Fibroblast of the aortic adventitia (primary cell): Measurements from ENCODE around the gene ABLIM1. TPM values are rescaled to one million over a fixed set of nuclear protein-coding genes. Genes with fewer than 3 reads are reported as not detected.

ENCODE experiments used
- DNase-seq: peaks from one replicate; pipeline ENCODE4 v3.0.0-alpha.2; 2010; ENCODE audit warnings: low read depth
- H3K4me3 ChIP-seq: 2 replicates; pipeline ENCODE4 v1.5.1; 2011; ENCODE audit warnings: low read depth, mild to moderate bottlenecking, control low read depth, low read length, moderate library complexity
- total RNA-seq: library from RNA; depleted of rRNA; stranded (reverse); fragments of >200 nt; gene quantifications from 2 replicates; pipeline ENCODE4 v1.2.3, GENCODE V29; 2012; ENCODE audit warnings: low replicate concordance
- TF ChIP-seq, protein P1 (sequence below): IDR thresholded peaks from 2 replicates; pipeline ENCODE4 v1.5.1; 2011; ENCODE audit warnings: mild to moderate bottlenecking, low read length, control low read depth, inconsistent platforms; ENCODE audit not compliant: insufficient read depth

The ABLIM1 gene
- total RNA-seq, 1 donor: 36.1 TPM

DNA sequence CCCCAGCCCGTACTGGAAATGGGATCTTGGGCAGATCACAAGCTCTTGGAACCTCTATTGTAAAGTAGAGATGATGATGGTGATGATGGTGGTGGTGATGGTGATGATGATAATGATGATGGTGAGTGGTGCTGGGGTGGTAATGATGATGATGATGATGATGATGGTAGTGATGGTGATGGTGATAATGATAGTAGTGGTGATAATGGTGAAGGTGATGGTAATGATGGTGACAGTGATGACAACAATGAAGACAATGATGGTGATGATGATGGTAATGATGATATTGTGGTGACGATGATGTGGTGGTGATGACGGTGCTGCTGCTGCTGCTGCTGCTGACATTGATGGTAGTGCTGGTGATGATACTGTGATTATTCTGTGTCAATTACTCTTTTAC lies 162.8 kb downstream of the ABLIM1 start:
- TF ChIP-seq, protein P1, sequence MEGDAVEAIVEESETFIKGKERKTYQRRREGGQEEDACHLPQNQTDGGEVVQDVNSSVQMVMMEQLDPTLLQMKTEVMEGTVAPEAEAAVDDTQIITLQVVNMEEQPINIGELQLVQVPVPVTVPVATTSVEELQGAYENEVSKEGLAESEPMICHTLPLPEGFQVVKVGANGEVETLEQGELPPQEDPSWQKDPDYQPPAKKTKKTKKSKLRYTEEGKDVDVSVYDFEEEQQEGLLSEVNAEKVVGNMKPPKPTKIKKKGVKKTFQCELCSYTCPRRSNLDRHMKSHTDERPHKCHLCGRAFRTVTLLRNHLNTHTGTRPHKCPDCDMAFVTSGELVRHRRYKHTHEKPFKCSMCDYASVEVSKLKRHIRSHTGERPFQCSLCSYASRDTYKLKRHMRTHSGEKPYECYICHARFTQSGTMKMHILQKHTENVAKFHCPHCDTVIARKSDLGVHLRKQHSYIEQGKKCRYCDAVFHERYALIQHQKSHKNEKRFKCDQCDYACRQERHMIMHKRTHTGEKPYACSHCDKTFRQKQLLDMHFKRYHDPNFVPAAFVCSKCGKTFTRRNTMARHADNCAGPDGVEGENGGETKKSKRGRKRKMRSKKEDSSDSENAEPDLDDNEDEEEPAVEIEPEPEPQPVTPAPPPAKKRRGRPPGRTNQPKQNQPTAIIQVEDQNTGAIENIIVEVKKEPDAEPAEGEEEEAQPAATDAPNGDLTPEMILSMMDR: no peak

DNA sequence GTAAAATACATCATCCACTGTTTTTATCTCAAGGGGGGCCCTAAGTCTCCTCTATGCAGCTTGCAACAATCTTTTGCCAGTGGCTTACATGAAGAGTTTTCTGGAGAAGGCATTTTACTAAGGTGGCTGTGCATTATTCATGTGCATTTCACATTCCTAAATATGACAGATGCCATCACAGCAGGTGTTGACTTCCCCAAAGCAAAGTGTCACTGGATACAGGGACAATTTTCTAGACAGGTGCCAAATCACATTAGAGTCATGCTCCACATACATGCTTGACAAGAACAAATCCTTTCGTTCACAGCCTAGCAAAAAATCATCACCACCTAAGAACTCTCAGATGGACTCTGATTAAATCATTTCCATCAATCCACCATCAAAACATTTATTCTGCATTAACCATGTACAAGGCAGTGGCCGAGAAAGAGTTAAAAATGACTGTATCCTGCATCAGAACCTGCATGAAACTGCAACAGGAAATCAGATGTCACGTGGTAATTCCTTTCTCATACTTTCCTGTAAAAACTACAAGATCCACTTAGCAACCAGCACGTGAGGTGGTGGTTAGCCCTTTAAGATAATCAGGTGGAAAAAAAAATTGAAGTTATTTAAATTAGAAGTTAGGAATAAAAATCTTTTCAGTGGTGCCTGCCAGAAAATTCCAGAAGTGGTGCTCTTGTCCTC lies 165.6 kb downstream of the ABLIM1 start:
- DNase-seq: no peak
- TF ChIP-seq, protein P1: no peak
- H3K4me3 ChIP-seq: no peak overlapping the region

More for the DNA sequence above, 162.8 kb downstream of the ABLIM1 start:
- H3K4me3 ChIP-seq: no peak overlapping the region
- no peak for DNase-seq

DNA sequence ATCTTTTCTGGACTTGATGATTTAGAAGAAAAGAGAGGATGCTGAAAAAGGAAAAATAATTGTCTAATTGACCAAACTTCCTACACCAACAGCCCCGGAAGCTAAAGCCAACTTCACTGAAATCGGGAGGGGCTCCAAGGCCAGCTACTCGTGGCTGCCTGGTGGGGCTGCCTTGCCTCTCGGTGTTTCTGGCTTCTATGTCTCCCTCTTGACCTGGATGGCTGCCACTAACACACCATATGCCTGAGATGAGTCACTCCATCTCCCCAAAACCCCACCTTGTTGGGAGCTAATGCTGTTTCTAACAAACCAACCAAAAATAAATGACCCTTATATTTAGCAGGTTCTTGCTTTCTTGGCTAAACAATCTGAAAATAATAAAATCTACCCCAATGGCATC lies 166.1 kb downstream of the ABLIM1 start:
- DNase-seq: peak; percentile 32
- TF ChIP-seq, protein P1: no peak
- no peak overlapping the region for H3K4me3 ChIP-seq

DNA sequence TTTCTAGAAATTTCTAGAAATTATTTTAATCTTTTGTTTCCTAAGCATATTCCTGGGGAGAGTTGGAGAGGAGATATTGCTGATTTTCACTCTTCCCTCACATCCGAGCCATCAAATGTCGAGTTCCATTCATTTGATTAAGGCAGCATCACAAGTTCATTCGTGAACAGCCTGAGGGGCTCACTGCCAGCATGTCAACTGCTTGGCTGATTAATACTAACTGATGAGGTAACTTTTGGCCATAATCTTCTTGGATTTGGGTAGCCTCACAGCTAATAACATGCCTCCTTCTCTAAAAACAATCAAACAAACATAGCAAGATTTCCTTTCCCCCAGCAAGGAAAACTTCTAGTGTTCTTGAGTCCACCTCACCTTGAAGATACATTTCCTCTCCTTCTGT lies 166.7 kb downstream of the ABLIM1 start:
- H3K4me3 ChIP-seq: no peak overlapping the region
- peak; percentile 42 for DNase-seq
- TF ChIP-seq, protein P1: no peak

DNA sequence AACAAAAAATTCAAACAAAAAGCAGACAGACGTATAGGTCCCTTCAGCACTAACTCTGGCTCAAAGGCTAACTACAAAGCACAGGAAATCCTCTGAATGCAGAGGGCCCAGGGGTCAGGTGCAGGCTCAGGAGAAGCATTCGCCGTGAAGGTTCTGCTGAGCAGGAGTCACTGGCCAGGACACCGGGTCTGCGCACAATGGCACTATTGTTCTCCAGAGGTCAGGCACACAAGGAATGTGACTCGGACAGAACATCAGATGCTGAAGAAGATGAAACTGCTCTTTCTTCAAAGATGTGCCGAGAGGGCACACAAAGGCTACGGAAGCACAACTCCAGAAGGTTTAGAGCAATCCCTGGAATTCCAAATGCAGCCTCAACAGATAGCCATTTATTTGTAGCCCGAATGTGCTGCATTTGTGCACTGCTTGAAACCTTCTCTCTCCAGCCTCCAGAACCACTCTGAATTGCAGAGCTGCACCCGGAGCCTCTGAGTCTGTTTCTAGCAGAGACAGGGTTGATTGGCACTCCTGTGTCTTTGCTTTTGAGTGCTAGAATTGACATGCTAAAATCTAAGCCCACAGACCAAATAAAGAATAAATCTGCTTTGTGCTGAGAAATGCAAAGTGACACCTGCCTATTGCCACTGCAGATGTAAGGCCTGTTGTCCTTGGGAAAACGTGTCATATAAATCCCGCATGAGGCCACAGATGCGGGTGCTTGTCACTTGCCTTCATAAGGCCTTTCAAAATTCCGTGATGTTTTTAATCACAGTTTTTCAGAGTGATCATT lies 168.4 kb downstream of the ABLIM1 start:
- TF ChIP-seq, protein P1: no peak
- H3K4me3 ChIP-seq: no peak overlapping the region
- no peak for DNase-seq

DNA sequence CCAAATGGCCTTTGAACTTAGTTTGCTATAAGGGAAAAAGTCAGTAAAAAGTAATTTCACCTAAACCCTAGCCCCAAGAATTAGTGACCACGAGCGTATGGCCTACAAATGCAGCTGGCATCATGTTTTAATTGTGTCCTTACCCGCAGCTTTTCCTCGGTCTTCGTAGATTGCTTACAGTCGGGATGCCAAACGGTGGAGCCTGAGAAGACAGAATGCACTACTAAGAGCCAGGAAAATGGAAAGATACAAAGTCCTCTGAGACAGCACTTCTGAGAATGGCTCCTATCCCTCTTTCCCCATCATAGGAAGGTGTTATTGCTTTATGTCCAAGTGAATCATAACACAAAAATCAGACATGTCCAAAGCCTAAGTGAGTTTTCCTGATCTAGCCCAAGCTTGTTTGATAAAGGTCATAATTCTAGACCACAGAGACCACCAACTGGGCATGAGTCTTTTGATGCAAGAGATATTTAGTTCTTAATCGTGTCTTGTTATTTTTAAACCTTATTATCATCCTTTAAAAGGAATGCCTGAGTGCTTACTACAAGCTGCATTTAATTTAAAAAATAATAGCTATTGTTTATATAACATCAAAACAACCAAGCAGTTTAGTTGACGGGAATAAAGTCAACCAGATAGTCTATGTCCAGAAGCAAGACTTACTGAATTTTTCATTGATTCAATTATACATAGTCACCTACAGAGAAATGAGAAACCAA lies 170.1 kb downstream of the ABLIM1 start:
- TF ChIP-seq, protein P1: no peak
- DNase-seq: no peak
- no peak overlapping the region for H3K4me3 ChIP-seq
